Omental fat pad (tissue), 4 donors: Measurements from ENCODE around the gene BBS7. TPM values are rescaled to one million over a fixed set of nuclear protein-coding genes. Genes with fewer than 3 reads are reported as not detected.

Source experiments
- ATAC-seq: fragments of 150-250 bp; one replicate; pipeline ENCODE4 v1.9.1; 2016; ENCODE audit warnings: mild to moderate bottlenecking, moderate library complexity; ENCODE audit not compliant: low FRiP score
- DNase-seq: peaks from one replicate; pipeline ENCODE4 v3.0.0-alpha.2; 2019; ENCODE audit warnings: low spot score
- total RNA-seq, 4 donors: library from RNA; depleted of rRNA; stranded (reverse); fragments of >200 nt; gene quantifications; one replicate each; pipeline ENCODE4 v1.1.0, GENCODE V29; 2016
- TF ChIP-seq, protein P1 (sequence below), 3 donors: fragments of 450-650 bp; IDR thresholded peaks; one replicate each; pipeline ENCODE4 v1.5.1; 2016 to 2017; ENCODE audit warnings: antibody characterized with exemption in 3 of 3, mild to moderate bottlenecking in 3 of 3, moderate library complexity in 2 of 3

The BBS7 gene
- total RNA-seq, 4 donors from 2014 or later, result 6.2 to 11.2 (median 10.0) TPM

DNA sequence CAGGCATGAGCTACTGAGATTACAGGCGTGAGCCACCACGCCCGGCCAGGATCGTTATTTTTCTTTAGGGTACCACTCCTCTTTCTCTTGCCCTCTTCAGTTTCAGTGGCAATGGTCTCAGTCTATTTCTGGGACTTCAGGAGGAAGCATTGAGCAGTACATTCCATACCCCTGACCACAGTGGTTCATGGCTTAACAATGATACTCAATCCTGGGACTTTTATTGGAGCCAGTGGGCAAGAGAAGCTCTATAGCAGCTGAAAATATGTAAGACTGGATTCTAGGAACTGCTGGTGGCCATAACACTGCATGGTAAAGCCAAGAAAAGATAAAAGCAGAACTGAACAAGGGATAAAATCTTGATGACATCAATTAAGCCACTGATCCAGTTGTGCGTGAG is 40.8 kb downstream of the BBS7 start:
- TF ChIP-seq, protein P1, sequence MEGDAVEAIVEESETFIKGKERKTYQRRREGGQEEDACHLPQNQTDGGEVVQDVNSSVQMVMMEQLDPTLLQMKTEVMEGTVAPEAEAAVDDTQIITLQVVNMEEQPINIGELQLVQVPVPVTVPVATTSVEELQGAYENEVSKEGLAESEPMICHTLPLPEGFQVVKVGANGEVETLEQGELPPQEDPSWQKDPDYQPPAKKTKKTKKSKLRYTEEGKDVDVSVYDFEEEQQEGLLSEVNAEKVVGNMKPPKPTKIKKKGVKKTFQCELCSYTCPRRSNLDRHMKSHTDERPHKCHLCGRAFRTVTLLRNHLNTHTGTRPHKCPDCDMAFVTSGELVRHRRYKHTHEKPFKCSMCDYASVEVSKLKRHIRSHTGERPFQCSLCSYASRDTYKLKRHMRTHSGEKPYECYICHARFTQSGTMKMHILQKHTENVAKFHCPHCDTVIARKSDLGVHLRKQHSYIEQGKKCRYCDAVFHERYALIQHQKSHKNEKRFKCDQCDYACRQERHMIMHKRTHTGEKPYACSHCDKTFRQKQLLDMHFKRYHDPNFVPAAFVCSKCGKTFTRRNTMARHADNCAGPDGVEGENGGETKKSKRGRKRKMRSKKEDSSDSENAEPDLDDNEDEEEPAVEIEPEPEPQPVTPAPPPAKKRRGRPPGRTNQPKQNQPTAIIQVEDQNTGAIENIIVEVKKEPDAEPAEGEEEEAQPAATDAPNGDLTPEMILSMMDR (IDR thresholded peaks at IDR 0.05), result no peak
- DNase-seq (no peak), ATAC-seq (no peak)

DNA sequence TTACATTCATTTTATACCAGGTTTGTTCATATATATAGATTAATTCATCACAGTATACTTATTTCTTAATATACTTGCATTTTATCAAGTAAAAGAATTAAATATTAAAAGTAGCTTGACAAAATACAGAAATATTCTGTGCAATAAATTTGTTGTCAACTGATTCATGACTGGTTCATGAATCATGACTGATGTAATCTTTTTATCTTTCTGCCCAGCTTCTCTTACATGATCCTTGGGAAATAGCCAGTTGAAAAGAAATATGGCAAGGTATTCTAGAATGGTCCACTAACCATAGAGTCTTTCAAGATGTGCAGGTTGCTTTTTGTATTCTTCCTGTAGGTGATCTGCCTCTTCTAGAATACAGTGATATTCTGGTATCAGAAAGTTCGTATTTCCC is 42.4 kb downstream of the BBS7 start:
- DNase-seq (no peak), ATAC-seq (no peak)
- TF ChIP-seq, protein P1 (IDR thresholded peaks at IDR 0.05), result no peak

DNA sequence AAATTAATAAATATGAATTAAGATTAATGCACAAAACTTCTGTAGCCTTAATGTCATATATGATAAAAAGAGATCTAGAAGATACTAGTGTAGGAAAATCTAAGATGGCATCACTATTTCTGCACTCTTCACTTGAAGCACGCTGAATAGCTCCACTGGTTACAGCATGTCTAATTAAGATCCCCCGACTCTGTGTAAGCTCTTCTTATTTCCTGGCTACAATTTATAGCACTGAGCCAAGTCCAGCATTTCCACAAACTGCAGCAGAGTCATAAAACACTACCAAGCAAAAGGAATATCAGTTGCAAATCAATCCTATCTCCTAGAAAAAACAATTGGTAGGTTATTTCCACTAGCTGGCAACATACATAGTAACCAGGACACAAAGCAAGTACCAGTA is 45.3 kb downstream of the BBS7 start:
- TF ChIP-seq, protein P1 (IDR thresholded peaks at IDR 0.05), result no peak
- ATAC-seq (no peak), DNase-seq (no peak)

DNA sequence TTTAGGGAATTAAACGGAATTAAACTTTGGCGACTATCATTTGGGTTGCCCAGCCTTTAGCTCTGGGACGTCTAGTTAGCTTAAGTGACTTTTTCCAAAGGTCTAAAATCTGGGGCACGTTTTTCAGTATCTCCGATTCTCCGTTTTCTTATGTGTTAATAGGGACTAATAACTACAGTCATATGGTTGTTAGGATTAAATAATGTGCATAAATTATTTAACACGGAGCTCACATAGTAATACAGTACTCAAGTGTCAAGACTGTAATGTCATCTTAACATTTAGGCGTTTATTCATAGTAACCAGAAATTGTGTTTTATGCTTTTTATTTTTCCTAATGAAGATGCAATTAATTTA is 46.1 kb downstream of the BBS7 start:
- TF ChIP-seq, protein P1 (IDR thresholded peaks at IDR 0.05), result no peak
- ATAC-seq, result no peak

DNA sequence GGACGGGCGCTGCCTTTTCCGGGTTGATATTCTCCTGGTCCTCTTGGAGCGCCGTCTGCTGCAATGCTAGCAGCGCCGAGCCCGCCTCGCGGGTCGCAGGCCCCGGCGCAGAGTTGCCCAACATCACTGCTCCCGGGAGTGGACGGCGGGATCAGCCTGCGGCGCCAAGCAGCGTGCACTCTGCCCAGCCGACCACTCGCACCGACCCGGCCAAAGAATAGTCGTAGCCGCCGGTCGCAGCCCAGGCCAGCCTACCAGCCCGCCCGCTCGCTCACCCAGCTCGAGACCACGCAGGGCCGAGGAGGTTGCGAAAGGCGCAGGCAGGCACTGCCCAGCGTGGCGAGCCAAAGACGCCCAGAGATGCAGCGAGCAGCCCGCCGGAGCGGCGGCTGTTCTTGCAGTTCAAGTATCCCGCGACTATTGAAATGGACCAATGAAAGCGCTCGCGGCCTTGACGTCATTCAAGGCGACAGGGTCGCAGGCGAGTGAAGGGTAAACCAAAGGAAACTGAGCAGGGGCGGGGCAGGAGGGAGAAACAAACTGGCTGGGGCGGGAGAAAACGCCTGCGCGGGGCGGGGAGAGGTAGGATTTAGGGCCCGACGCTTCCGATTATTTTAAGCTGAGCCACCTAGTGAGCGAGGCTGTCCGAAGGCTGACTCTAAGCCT is 46.6 kb downstream of the BBS7 start, which contains the start of gene CCNA2:
CCNA2 (minus strand) TSS at position 379 of the 666 bp plus-strand sequence; CDS start at position 124, 255 bp downstream.
- TF ChIP-seq, protein P1 (IDR thresholded peaks at IDR 0.05), result no peak
- ATAC-seq, result peak; percentile 100
- DNase-seq, result peak; percentile 87

More for the DNA sequence above, 46.1 kb downstream of the BBS7 start:
- no peak for DNase-seq

DNA sequence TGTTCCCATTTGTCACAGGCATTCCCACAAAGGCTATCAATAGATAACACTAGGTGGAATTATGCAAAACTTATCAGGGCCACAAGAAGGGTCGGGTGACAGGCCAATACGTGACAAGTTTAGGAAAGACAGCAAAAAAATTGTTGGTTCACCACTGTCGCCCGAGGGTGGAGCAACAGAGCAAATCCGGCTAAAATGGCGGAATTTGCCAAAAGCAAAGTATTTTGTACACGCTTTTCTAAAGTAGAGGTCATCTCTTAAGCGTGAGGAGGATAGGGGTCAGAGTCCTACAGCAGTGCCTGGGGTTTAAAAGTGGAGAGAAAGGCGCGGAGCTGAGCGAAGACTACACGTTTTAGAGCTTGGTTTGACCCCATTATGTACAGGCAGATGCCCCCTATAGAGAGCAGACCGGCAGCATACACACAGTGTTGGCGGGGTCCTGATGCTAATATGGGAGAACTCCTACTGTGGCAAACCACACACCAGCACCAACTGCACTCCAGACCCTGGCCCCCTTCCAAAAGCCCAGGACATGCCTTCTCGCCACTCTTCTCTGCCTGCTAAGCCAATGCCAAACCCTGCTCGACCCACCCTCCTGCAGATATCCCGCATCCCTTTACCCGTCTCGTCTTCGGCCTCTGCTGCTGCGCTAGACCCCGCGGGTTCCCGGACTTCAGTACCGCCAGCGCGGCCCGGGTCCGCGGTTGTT is 47.3 kb downstream of the BBS7 start:
- ATAC-seq, result peak; percentile 3
- TF ChIP-seq, protein P1 (IDR thresholded peaks at IDR 0.05), result no peak
- no peak for DNase-seq

DNA sequence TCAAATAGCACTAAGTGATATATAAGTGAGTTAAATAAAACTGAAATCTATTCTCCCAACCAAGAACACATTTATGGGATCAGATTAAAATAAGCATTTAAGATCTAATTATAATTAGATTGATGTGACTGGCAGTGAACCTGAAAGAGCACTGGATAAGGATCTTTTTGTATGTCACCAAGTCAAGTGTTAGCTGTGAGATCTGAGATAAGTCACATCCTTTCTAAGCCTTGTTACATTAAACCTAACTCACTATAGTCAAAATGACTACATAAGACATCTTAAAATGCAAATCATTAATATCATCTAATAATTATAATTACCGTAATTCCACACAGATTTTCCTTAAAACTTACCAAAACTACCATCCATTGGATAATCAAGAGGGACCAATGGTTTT is 48.2 kb downstream of the BBS7 start:
- DNase-seq (no peak), ATAC-seq (no peak)
- TF ChIP-seq, protein P1 (IDR thresholded peaks at IDR 0.05), result no peak
